ENCODE measurements around the gene CXADR.

GRCh38 chr21:17539743-17540341 is 27.0 kb downstream of the CXADR start:
- TF ChIP-seq TOX (CRISPR knock-in tag; IDR thresholded peaks at IDR 0.05; ENCODE audit: borderline replicate concordance) (no peak), PATZ1 (CRISPR knock-in tag; IDR thresholded peaks at IDR 0.05; ENCODE audit: borderline replicate concordance) (no peak), ZFP3 (CRISPR knock-in tag; IDR thresholded peaks at IDR 0.05) (no peak), CSRNP3 (CRISPR knock-in tag; IDR thresholded peaks at IDR 0.05) (no peak), ZFP30 (CRISPR knock-in tag; IDR thresholded peaks at IDR 0.05) (no peak), ISL1 (CRISPR knock-in tag; IDR thresholded peaks at IDR 0.05) (no peak), GLIS3 (CRISPR knock-in tag; IDR thresholded peaks at IDR 0.05) (no peak), RARB (CRISPR knock-in tag; IDR thresholded peaks at IDR 0.05) (no peak), TCF4 (CRISPR knock-in tag; IDR thresholded peaks at IDR 0.05; ENCODE audit: borderline replicate concordance) (no peak), PPARA (CRISPR knock-in tag; IDR thresholded peaks at IDR 0.05; ENCODE audit: borderline replicate concordance) (no peak), TSHZ2 (CRISPR knock-in tag; IDR thresholded peaks at IDR 0.05) (no peak), CSDC2 (CRISPR knock-in tag; IDR thresholded peaks at IDR 0.05) (no peak), CREB5 (CRISPR knock-in tag; IDR thresholded peaks at IDR 0.05; ENCODE audit: low read depth) (no peak)
